Bronchial epithelial cell (primary cell): ENCODE measurements around the gene CENPU. TPM values are rescaled to one million over a fixed set of nuclear protein-coding genes. Genes with fewer than 3 reads are reported as not detected.

Experiments used
- DNase-seq: peaks from one replicate; pipeline ENCODE4 v3.0.0-alpha.2; 2010; ENCODE audit warnings: low read depth
- FAIRE-seq: peaks from 2 replicates; lab custom pipeline; 2011; peaks lifted over from hg19 to GRCh38; lab: Jason Lieb, UNC
- H3K27me3 ChIP-seq: 2 replicates; pipeline ENCODE4 v1.5.1; 2011; ENCODE audit warnings: low read length; ENCODE audit not compliant: control insufficient read depth, insufficient read depth
- H3K36me3 ChIP-seq: 2 replicates; pipeline ENCODE4 v1.5.1; 2011; ENCODE audit warnings: low read length; ENCODE audit not compliant: control insufficient read depth, insufficient read depth
- H3K4me3 ChIP-seq: 2 replicates; pipeline ENCODE4 v1.5.1; 2011; ENCODE audit warnings: mild to moderate bottlenecking, low read depth, low read length, control low read depth
- CTCF ChIP-seq: IDR thresholded peaks from 2 replicates; pipeline ENCODE4 v1.5.1; 2011; ENCODE audit warnings: mild to moderate bottlenecking, moderate library complexity, low read length, control low read depth, inconsistent platforms; ENCODE audit not compliant: insufficient read depth, severe bottlenecking
- total RNA-seq: library from RNA; depleted of rRNA; stranded (reverse); fragments of >200 nt; gene quantifications from 2 replicates; pipeline ENCODE4 v1.2.1, GENCODE V29; 2014

Gene CENPU
- total RNA-seq, 1 donor from 2014 or later: 2.1 TPM

- no peak overlapping the region for H3K4me3 ChIP-seq
- DNase-seq (peak; percentile 88), FAIRE-seq (no peak)
- H3K27me3 ChIP-seq: no peaks in the 10 kb centered on the region
- H3K36me3 ChIP-seq: peaks cover 1% of the 10 kb centered on the region
- no peak for TF ChIP-seq CTCF
Observed at GRCh38 chr4:184728858-184729257, 5.0 kb downstream of the CENPU start.

GRCh38 chr4:184727430-184727829 is 6.5 kb downstream of the CENPU start:
- Histone ChIP-seq H3K27me3 (no peaks in the 10 kb centered on the region), H3K36me3 (peaks cover 1% of the 10 kb centered on the region), H3K4me3 (no peak overlapping the region)
- FAIRE-seq: no peak
- TF ChIP-seq CTCF: no peak
- no peak for DNase-seq

GRCh38 chr4:184722798-184723197 is 11.1 kb downstream of the CENPU start:
- H3K36me3 ChIP-seq: peaks cover 1% of the 10 kb centered on the region
- H3K27me3 ChIP-seq: no peaks in the 10 kb centered on the region
- FAIRE-seq: no peak
- TF ChIP-seq CTCF: peak; percentile 8
- no peak for DNase-seq
- H3K4me3 ChIP-seq: no peak overlapping the region

- Histone ChIP-seq H3K27me3 (no peaks in the 10 kb centered on the region), H3K36me3 (peaks cover 1% of the 10 kb centered on the region), H3K4me3 (no peak overlapping the region)
- no peak for TF ChIP-seq CTCF
- no peak for FAIRE-seq
- no peak for DNase-seq
Observed at GRCh38 chr4:184721254-184721653, 12.6 kb downstream of the CENPU start.

- Histone ChIP-seq H3K27me3 (no peaks in the 10 kb centered on the region), H3K36me3 (peaks cover 1% of the 10 kb centered on the region), H3K4me3 (no peak overlapping the region)
- DNase-seq (no peak), FAIRE-seq (no peak)
- TF ChIP-seq CTCF: no peak
Observed at GRCh38 chr4:184719407-184719806, 14.5 kb downstream of the CENPU start.

- no peak for DNase-seq
- Histone ChIP-seq H3K27me3 (no peaks in the 10 kb centered on the region), H3K4me3 (no peak overlapping the region), H3K36me3 (no peaks in the 10 kb centered on the region)
- no peak for FAIRE-seq
- TF ChIP-seq CTCF: no peak
Observed at GRCh38 chr4:184715526-184715925, 18.4 kb downstream of the CENPU start.
